Neural crest cell (in vitro differentiated cells): ENCODE data around the gene PIPOX. TPM values are rescaled to one million over a fixed set of nuclear protein-coding genes. Genes with fewer than 3 reads are reported as not detected.

Experiments used
- DNase-seq: peaks from one replicate; pipeline ENCODE4 v3.0.0; 2021; ENCODE audit warnings: low read depth, mixed read lengths, low spot score
- H3K27ac Mint-ChIP-seq: one replicate; pipeline ENCODE4 v1.8.0; 2021; ENCODE audit warnings: mild to moderate bottlenecking, mixed read lengths; ENCODE audit not compliant: unreplicated experiment
- H3K27me3 Mint-ChIP-seq: 2 replicates; pipeline ENCODE4 v1.8.0; 2021; ENCODE audit warnings: low read depth, mild to moderate bottlenecking, mixed read lengths
- H3K36me3 Mint-ChIP-seq: 2 replicates; pipeline ENCODE4 v1.8.0; 2021; ENCODE audit warnings: low read depth, mild to moderate bottlenecking, mixed read lengths
- H3K4me1 Mint-ChIP-seq: 2 replicates; pipeline ENCODE4 v1.8.0; 2021; ENCODE audit warnings: mixed read lengths
- H3K4me3 Mint-ChIP-seq: one replicate; pipeline ENCODE4 v1.8.0; 2021; ENCODE audit warnings: mild to moderate bottlenecking, mixed read lengths
- H3K9me3 Mint-ChIP-seq: 2 replicates; pipeline ENCODE4 v1.8.0; 2021; ENCODE audit warnings: mixed read lengths
- CTCF ChIP-seq: fragments of 200-600 bp; sonication (generic); conservative IDR thresholded peaks from 2 replicates; pipeline ENCODE4 v1.5.0; 2021; ENCODE audit warnings: antibody characterized with exemption, mild to moderate bottlenecking
- total RNA-seq: library from RNA; stranded (reverse); gene quantifications from 2 replicates; pipeline ENCODE4 v1.2.1, GENCODE V29; 2021

The PIPOX gene
- total RNA-seq, 1 donor from 2014 or later: 4.1 TPM

GRCh38 chr17:29000973-29001372, 42.0 kb upstream of the PIPOX start:
- Mint-ChIP-seq H3K4me3 (no peak overlapping the region), H3K4me1 (peaks cover under 1% of the 10 kb centered on the region), H3K9me3 (no peaks in the 10 kb centered on the region), H3K27ac (no peak overlapping the region), H3K27me3 (peaks cover 68% of the 10 kb centered on the region), H3K36me3 (no peaks in the 10 kb centered on the region)
- DNase-seq: no peak
- TF ChIP-seq CTCF: no peak

GRCh38 chr17:29002811-29003210, 40.1 kb upstream of the PIPOX start:
- no peak for TF ChIP-seq CTCF
- no peak overlapping the region for H3K27ac Mint-ChIP-seq
- DNase-seq: no peak
- peaks cover 4% of the 10 kb centered on the region for H3K4me1 Mint-ChIP-seq
- no peak overlapping the region for H3K4me3 Mint-ChIP-seq
- no peaks in the 10 kb centered on the region for H3K36me3 Mint-ChIP-seq
- peaks cover 77% of the 10 kb centered on the region for H3K27me3 Mint-ChIP-seq
- H3K9me3 Mint-ChIP-seq: no peaks in the 10 kb centered on the region

- Mint-ChIP-seq H3K9me3 (no peaks in the 10 kb centered on the region), H3K27me3 (peaks cover 82% of the 10 kb centered on the region), H3K4me3 (no peak overlapping the region), H3K36me3 (no peaks in the 10 kb centered on the region), H3K4me1 (peaks cover 4% of the 10 kb centered on the region), H3K27ac (no peak overlapping the region)
- no peak for TF ChIP-seq CTCF
- DNase-seq: no peak
Measured at GRCh38 chr17:29003289-29003688, 39.7 kb upstream of the PIPOX start.

GRCh38 chr17:29004081-29004692, 38.8 kb upstream of the PIPOX start:
- Mint-ChIP-seq H3K36me3 (no peaks in the 10 kb centered on the region), H3K4me3 (no peak overlapping the region), H3K9me3 (no peaks in the 10 kb centered on the region), H3K4me1 (peaks cover 4% of the 10 kb centered on the region), H3K27me3 (peaks cover 82% of the 10 kb centered on the region), H3K27ac (no peak overlapping the region)
- no peak for TF ChIP-seq CTCF
- DNase-seq: no peak

GRCh38 chr17:29005936-29006511, 36.9 kb upstream of the PIPOX start, which contains the start of gene SEZ6:
Gene SEZ6, minus strand, starts transcription at chr17:29006033. Its CDS starts 164 bp downstream, at chr17:29005869.
- no peak for TF ChIP-seq CTCF
- Mint-ChIP-seq H3K27ac (no peak within 1 kb of the TSS), H3K4me1 (peaks cover 4% of the 10 kb centered on the region), H3K4me3 (no peak within 1 kb of the TSS), H3K36me3 (no peaks in the 10 kb centered on the region), H3K9me3 (no peaks in the 10 kb centered on the region), H3K27me3 (peaks cover 86% of the 10 kb centered on the region)
- DNase-seq: peak; percentile 88
